Peyer's patch (tissue), 4 donors: ENCODE data around the gene KCNAB1. TPM values are rescaled to one million over a fixed set of nuclear protein-coding genes. Genes with fewer than 3 reads are reported as not detected.
A peak's percentile ranks its signal among the peaks of the same experiment; 100 is the strongest.

Experiments used
- DNase-seq, 3 donors: peaks; one replicate each; pipeline ENCODE4 v3.0.0-alpha.2; 2017 to 2019
- H3K27ac ChIP-seq, 4 donors: fragments of 200-600 bp; sonication (generic); one replicate each; pipeline ENCODE4 v1.5.1; 2016 to 2019
- H3K27me3 ChIP-seq, 2 donors: fragments of 200-600 bp; sonication (generic); one replicate each; pipeline ENCODE4 v1.5.1; 2019
- H3K36me3 ChIP-seq, 3 donors: fragments of 200-600 bp; sonication (generic); one replicate each; pipeline ENCODE4 v1.5.1; 2016 to 2019
- H3K4me1 ChIP-seq, 4 donors: fragments of 200-600 bp; sonication (generic); one replicate each; pipeline ENCODE4 v1.5.1; 2016 to 2019
- H3K4me3 ChIP-seq, 4 donors: fragments of 200-600 bp; sonication (generic); 1 replicate in 3 of 4; 2 replicates in 1 of 4; pipeline ENCODE4 v1.5.1; 2016 to 2019; ENCODE audit warnings: mild to moderate bottlenecking in 1 of 4
- H3K9me3 ChIP-seq, 4 donors: fragments of 200-600 bp; sonication (generic); one replicate each; pipeline ENCODE4 v1.5.1; 2016 to 2019; ENCODE audit warnings: mild to moderate bottlenecking in 1 of 4
- POLR2A ChIP-seq, 2 donors: fragments of 450-650 bp; IDR thresholded peaks; one replicate each; pipeline ENCODE4 v1.5.1; 2017; ENCODE audit warnings: antibody characterized with exemption in 2 of 2, mild to moderate bottlenecking in 2 of 2, moderate library complexity in 2 of 2
- total RNA-seq, 4 donors: library from RNA; depleted of rRNA; stranded (reverse); fragments of >200 nt; gene quantifications; one replicate each; pipeline ENCODE4 v1.1.0, GENCODE V29; 2016
- TF ChIP-seq, protein P1 (sequence below), 6 experiments: fragments of 450-650 bp in 4 of 6; fragments of 200-600 bp in 2 of 6; sonication (generic) in 1 of 6; IDR thresholded peaks; one replicate each; pipeline ENCODE4 v1.5.1; 2017 to 2019; ENCODE audit warnings: antibody characterized with exemption in 6 of 6, mild to moderate bottlenecking in 3 of 6, moderate library complexity in 1 of 6

KCNAB1 gene
- total RNA-seq, 4 donors from 2014 or later, result 1.1 to 1.7 (median 1.6) TPM; not detected in 1

DNA sequence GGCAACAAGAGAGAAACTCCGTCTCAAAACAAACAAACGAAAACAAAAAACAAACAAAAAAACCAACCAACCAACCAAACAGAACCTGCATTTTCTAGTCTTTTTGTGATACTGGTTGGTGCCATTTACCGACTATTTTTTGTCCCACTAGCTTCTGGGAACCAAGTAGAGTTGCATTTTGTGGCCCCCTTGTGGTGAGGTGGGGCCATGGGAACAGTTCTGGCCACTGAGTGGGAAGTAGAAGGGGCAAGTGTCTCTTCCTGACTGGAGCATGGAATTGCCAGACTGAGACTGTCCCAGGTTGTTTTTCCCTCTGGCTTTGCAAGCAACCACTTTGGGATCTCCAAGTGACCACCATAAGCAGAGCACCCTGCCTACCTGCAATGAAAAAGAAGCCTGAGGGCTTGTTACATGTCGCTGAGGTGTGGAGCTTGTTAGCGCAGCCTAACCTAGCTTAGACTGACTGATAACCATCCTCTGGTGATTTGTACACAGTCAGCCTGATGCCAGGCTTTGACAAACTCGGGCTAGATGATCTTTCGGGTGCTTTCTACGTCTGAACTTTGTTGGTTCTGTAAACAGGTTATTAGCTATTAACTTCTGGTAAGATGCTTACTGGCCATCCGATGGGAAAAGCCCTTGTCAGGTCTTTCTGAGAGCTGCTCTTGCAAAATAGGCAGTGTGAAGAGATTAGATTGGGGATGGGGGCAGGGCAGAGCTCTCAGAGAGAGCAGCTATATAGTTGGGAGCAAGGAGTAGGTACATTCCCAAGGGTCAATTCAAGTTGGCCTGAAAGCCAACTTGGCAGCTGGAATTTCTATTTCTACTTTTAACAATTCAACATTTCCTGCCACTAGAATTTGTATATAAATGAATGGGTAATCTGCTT is 262.3 kb downstream of the KCNAB1 start:
- Histone ChIP-seq H3K27me3 (no peaks in the 10 kb centered on the region), H3K27ac (no peak overlapping the region), H3K4me1 (no peaks in the 10 kb centered on the region), H3K4me3 (no peak overlapping the region), H3K36me3 (no peaks in the 10 kb centered on the region), H3K9me3 (no peaks in the 10 kb centered on the region)
- DNase-seq, result peak in 1 of 3 donors; percentile 47
- TF ChIP-seq, protein P1, sequence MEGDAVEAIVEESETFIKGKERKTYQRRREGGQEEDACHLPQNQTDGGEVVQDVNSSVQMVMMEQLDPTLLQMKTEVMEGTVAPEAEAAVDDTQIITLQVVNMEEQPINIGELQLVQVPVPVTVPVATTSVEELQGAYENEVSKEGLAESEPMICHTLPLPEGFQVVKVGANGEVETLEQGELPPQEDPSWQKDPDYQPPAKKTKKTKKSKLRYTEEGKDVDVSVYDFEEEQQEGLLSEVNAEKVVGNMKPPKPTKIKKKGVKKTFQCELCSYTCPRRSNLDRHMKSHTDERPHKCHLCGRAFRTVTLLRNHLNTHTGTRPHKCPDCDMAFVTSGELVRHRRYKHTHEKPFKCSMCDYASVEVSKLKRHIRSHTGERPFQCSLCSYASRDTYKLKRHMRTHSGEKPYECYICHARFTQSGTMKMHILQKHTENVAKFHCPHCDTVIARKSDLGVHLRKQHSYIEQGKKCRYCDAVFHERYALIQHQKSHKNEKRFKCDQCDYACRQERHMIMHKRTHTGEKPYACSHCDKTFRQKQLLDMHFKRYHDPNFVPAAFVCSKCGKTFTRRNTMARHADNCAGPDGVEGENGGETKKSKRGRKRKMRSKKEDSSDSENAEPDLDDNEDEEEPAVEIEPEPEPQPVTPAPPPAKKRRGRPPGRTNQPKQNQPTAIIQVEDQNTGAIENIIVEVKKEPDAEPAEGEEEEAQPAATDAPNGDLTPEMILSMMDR (IDR thresholded peaks at IDR 0.05), result peak; percentile 19 to 54 (median 44)
- TF ChIP-seq POLR2A (IDR thresholded peaks at IDR 0.05), result no peak

DNA sequence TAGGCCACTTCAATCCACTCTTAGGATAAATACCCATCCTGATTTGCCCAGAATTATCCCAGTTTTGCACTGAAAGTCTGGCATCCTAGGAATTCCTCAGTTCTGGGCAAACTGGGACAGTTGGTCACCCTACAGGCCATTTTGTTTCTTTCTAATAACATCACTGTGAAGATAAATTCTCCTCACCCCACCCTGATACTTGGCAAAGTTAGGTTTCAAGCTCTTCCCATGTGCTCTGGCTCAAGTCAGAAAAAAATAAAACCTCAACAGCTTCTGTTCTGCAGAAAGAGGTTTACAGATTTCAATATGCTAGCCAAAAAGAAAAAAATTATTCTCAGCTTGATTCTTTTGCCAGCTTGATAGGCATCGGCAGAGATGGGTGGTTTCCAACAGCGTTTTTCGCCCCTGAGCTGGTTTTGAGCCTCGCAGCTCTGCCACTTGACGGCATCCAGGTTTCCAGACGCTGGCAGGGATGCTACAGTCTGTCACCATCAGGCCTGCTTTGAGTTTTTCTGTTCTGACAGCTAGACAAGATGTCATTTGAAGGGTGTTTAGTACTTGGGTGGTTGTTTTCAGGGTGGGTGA is 263.2 kb downstream of the KCNAB1 start:
- no peak overlapping the region for H3K27ac ChIP-seq
- no peaks in the 10 kb centered on the region for H3K4me1 ChIP-seq
- no peak for DNase-seq
- no peak overlapping the region for H3K4me3 ChIP-seq
- no peaks in the 10 kb centered on the region for H3K36me3 ChIP-seq
- no peaks in the 10 kb centered on the region for H3K27me3 ChIP-seq
- H3K9me3 ChIP-seq, result no peaks in the 10 kb centered on the region
- TF ChIP-seq, protein P1 (IDR thresholded peaks at IDR 0.05), result no peak
- TF ChIP-seq POLR2A (IDR thresholded peaks at IDR 0.05), result no peak

DNA sequence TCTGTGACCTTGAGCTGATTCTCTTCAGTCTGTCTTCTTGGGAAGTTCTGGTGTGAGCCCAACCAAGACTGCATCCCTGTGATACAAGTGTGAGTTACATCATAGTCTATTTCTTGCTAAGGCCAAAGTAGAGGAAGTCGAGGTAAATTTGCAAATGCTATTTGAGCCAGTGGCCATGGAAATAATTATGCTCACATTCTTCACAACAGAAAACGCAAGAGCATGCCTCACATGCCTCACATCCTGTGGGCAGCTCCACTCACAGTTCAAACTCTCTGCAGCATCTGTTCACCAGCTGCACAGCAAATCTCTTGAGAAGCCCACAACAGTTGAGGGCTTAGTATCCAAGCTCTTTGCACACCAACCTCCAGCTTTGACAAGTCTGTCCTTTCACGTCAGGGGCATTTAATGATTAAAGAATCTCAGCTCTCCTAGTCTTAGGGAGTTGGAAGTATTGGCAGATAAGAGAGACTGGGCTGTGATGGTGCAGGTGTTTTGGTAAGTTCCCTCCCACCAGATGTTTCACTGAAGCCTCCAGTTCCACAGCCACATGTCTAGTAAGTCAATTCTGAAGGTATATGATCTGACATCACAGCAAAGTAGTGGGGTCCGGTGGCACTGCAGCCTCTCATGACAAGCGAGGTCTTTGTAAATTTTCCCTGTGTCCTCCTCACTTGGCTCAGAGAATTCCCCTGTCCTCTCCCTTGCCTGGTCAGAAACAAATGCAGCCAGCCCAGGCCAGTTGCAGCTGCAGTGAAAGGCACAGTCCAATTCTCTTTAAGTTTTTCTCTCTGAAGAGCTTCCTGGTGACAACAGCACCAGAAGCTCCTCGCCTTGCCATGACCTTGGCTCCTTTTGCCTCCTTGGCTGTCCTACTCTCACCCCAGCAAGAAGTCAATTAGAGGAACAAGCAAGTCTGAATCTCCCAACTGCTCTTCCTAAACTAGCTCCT is 268.4 kb downstream of the KCNAB1 start:
- Histone ChIP-seq H3K27me3 (no peaks in the 10 kb centered on the region), H3K27ac (no peak overlapping the region), H3K4me3 (no peak overlapping the region), H3K9me3 (no peaks in the 10 kb centered on the region), H3K4me1 (no peaks in the 10 kb centered on the region), H3K36me3 (no peaks in the 10 kb centered on the region)
- no peak for DNase-seq
- TF ChIP-seq, protein P1 (IDR thresholded peaks at IDR 0.05), result no peak
- no peak for TF ChIP-seq POLR2A (IDR thresholded peaks at IDR 0.05)

DNA sequence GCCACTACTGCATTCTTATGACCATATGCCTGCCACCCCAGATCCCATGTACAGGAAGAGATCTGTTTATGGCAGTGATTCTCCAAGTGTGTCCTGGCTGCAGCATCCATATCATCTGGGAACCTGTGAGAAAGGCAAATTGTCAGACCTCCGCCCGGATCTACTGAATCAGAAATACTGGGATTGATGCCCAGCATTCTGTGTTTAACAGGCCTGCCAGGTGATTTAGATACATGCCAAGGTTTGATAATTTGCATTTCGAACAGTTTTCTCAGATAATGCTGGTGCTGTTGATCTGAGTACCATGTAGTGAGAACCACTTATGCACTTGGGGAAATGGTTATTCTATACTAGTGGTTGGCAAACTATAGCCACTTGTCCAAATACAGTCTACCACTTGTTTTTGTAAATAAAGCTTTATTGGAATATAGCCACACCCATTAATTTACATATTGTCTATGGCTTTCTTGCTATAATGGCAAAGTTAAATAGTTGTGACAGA is 269.1 kb downstream of the KCNAB1 start:
- no peaks in the 10 kb centered on the region for H3K27me3 ChIP-seq
- H3K9me3 ChIP-seq, result no peaks in the 10 kb centered on the region
- H3K4me1 ChIP-seq, result no peaks in the 10 kb centered on the region
- H3K36me3 ChIP-seq, result no peaks in the 10 kb centered on the region
- DNase-seq, result no peak
- TF ChIP-seq, protein P1 (IDR thresholded peaks at IDR 0.05), result no peak
- no peak for TF ChIP-seq POLR2A (IDR thresholded peaks at IDR 0.05)
- H3K27ac ChIP-seq, result no peak overlapping the region
- H3K4me3 ChIP-seq, result no peak overlapping the region

DNA sequence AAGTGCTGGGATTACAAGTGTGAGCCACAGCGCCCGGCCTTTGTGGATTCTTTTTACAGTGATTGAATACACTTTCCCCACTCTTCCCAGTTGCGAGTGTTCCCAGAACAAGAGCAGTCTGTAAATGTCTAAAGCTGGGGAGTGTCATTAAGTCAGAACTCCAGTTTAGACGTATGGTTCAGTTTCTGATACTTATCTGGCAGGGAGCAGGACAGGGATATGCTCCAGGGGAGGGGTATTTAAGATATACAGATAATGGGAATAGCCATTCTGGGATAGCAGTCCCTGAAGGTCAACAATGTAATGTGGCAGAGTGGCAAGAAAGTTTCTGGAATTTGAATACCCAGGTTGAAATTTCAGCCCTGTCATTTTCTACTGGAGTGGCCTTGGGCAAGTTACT is 270.5 kb downstream of the KCNAB1 start:
- Histone ChIP-seq H3K4me1 (no peaks in the 10 kb centered on the region), H3K27ac (no peak overlapping the region), H3K27me3 (no peaks in the 10 kb centered on the region), H3K9me3 (no peaks in the 10 kb centered on the region), H3K36me3 (no peaks in the 10 kb centered on the region), H3K4me3 (no peak overlapping the region)
- DNase-seq, result no peak
- no peak for TF ChIP-seq POLR2A (IDR thresholded peaks at IDR 0.05)
- TF ChIP-seq, protein P1 (IDR thresholded peaks at IDR 0.05), result no peak
